K562 (cell line): ENCODE results near the gene ATPAF2. TPM values are rescaled to one million over a fixed set of nuclear protein-coding genes. Genes with fewer than 3 reads are reported as not detected.

Experiments used
- AFF1 ChIP-seq, 2 experiments: fragments of 450-650 bp; IDR thresholded peaks; 2 replicates each; pipeline ENCODE4 v1.6.1; 2018; ENCODE audit warnings: mild to moderate bottlenecking in 2 of 2, low read depth in 1 of 2; ENCODE audit not compliant: partially characterized antibody in 2 of 2
- ARID2 ChIP-seq: fragments of 450-650 bp; IDR thresholded peaks from 2 replicates; pipeline ENCODE4 v1.6.1; 2017; ENCODE audit warnings: antibody characterized with exemption, mild to moderate bottlenecking
- ATF1 ChIP-seq, 2 experiments: fragments of 450-650 bp in 1 of 2; IDR thresholded peaks; 2 replicates each; pipeline ENCODE4 v1.6.1; 2016; ENCODE audit warnings: missing compliant biosample characterization in 1 of 2, missing genetic modification characterization in 1 of 2
- EP400 ChIP-seq: fragments of 450-650 bp; IDR thresholded peaks from 2 replicates; pipeline ENCODE4 v1.6.1; 2017; ENCODE audit warnings: antibody characterized with exemption, mild to moderate bottlenecking, moderate library complexity
- MAZ ChIP-seq, 2 experiments: fragments of 450-650 bp in 1 of 2; sonication (generic) in 1 of 2; formaldehyde crosslinking; IDR thresholded peaks in 1 of 2; conservative IDR thresholded peaks in 1 of 2; 2 replicates each; pipeline versions ENCODE4 v1.4.0 to v1.5.0; 2020; ENCODE audit warnings: mild to moderate bottlenecking in 1 of 2, missing genetic modification reagents in 1 of 2
- MEF2A ChIP-seq: IDR thresholded peaks from 2 replicates; pipeline ENCODE4 v1.6.1; 2011; ENCODE audit warnings: low read depth, mild to moderate bottlenecking, low read length, moderate library complexity; ENCODE audit not compliant: control insufficient read depth
- NELFE ChIP-seq: IDR thresholded peaks from 2 replicates; pipeline ENCODE4 v1.6.1; 2011; ENCODE audit warnings: mild to moderate bottlenecking; ENCODE audit not compliant: insufficient read depth, insufficient read length
- POU5F1 ChIP-seq: fragments of 150-350 bp; IDR thresholded peaks from 2 replicates; pipeline ENCODE4 v1.6.1; 2014; ENCODE audit warnings: borderline replicate concordance, low read length, low read depth, mild to moderate bottlenecking; ENCODE audit not compliant: partially characterized antibody
- RB1 ChIP-seq: fragments of 450-650 bp; IDR thresholded peaks from 2 replicates; pipeline ENCODE4 v1.6.1; 2017; ENCODE audit warnings: low read depth, mild to moderate bottlenecking
- TFE3 ChIP-seq: fragments of 450-650 bp; formaldehyde crosslinking; IDR thresholded peaks from 2 replicates; pipeline ENCODE4 v1.4.0; 2020; ENCODE audit warnings: mild to moderate bottlenecking, mixed read lengths
- USF2 ChIP-seq: sonication (generic); formaldehyde crosslinking; IDR thresholded peaks from 2 replicates; pipeline ENCODE4 v1.5.0; 2020; ENCODE audit warnings: missing genetic modification reagents
- ZBTB8A ChIP-seq: fragments of 450-650 bp; IDR thresholded peaks from 2 replicates; pipeline ENCODE4 v1.6.1; 2018; ENCODE audit warnings: mild to moderate bottlenecking, moderate library complexity; ENCODE audit not compliant: partially characterized antibody
- ZNF23 ChIP-seq: fragments of 250-450 bp; sonication (Bioruptor Pico); IDR thresholded peaks from 2 replicates; pipeline ENCODE4 v1.4.0; 2020; ENCODE audit warnings: mild to moderate bottlenecking
- ZNF512 ChIP-seq: IDR thresholded peaks from 2 replicates; pipeline ENCODE4 v1.6.1; 2016; ENCODE audit warnings: missing genetic modification characterization, missing compliant biosample characterization
- ZNF639 ChIP-seq, 2 experiments: fragments of 200-800 bp in 1 of 2; sonication (Bioruptor generic) in 1 of 2; sonication (generic) in 1 of 2; formaldehyde crosslinking in 1 of 2; IDR thresholded peaks in 1 of 2; conservative IDR thresholded peaks in 1 of 2; 2 replicates each; pipeline versions ENCODE4 v1.5.0 to v1.6.1; 2016 to 2020; ENCODE audit warnings: missing compliant biosample characterization in 1 of 2, missing genetic modification characterization in 1 of 2, missing genetic modification reagents in 1 of 2
- polyA plus RNA-seq, 8 experiments: library from polyadenylated mRNA; depleted of rRNA in 4 of 8; stranded (reverse) in 5 of 8; unstranded in 3 of 8; fragments of >200 nt; fragmentation: Nextera tagmentation in 2 of 8; fragmentation: Illumina TruSeq in 1 of 8; extraction: Ambion mirVana in 2 of 8; extraction: Trizol in 1 of 8; gene quantifications; 2 replicates each; pipeline versions ENCODE4 v1.2.1 to v1.2.3, GENCODE V29; 2011 to 2014; ENCODE audit warnings: inconsistent platforms in 1 of 8, missing spikeins in 1 of 8
- total RNA-seq, 7 experiments: library from RNA; depleted of rRNA in 6 of 7; stranded (reverse); fragments of >200 nt in 6 of 7; fragmentation: Illumina TruSeq in 2 of 7; extraction: Trizol in 2 of 7; gene quantifications; 2 replicates each; pipeline versions ENCODE4 v1.2.1 to v1.2.3, GENCODE V29; 2011 to 2021; ENCODE audit warnings: low replicate concordance in 1 of 7

ATPAF2 gene
- total and polyA plus RNA-seq, 9 of the 15 experiments (the other 6 are each of a cell fraction or from before 2014, with no cell fraction given), result 2.1 to 19.2 (median 11.3) TPM

GRCh38 chr17:17972126-17972951, 66.6 kb downstream of the ATPAF2 start, which contains the start of the genes DRC3 and TOM1L2 (continued):
- peak in 1 of 2 experiments; percentile 83 for TF ChIP-seq AFF1 (IDR thresholded peaks at IDR 0.05; ENCODE audit: low read depth in 1 of 2, partially characterized antibody in 2 of 2)
- TF ChIP-seq MEF2A, result no peak
- TF ChIP-seq USF2 (CRISPR knock-in tag), result peak; percentile 87
- TF ChIP-seq RB1, result peak; percentile 66
- no peak for TF ChIP-seq ZBTB8A
- TF ChIP-seq POU5F1, result no peak
- TF ChIP-seq EP400, result no peak
- peak; percentile 100 for TF ChIP-seq TFE3 (CRISPR knock-in tag)
- TF ChIP-seq MAZ (CRISPR knock-in tag; conservative IDR thresholded peaks at IDR 0.05 in 1 of 2, IDR thresholded peaks at IDR 0.05 in 1 of 2), result peak; percentile 69 to 88; a peak in 2 of 4 replicates
- no peak for TF ChIP-seq NELFE
- TF ChIP-seq ZNF23, result no peak
- no peak for TF ChIP-seq ARID2
- 0 out of 4 replicates have a peak, but pooled peaks of 1 of the 2 experiments have one; percentile 47 for TF ChIP-seq ZNF639 (CRISPR knock-in tag; conservative IDR thresholded peaks at IDR 0.05 in 1 of 2, IDR thresholded peaks at IDR 0.05 in 1 of 2)
- no peak for TF ChIP-seq ZNF512
- no peak for TF ChIP-seq ATF1 (CRISPR knock-in tag; IDR thresholded peaks at IDR 0.05)
- TF ChIP-seq ATF1 (tag; IDR thresholded peaks at IDR 0.05), result peak; percentile 95
